Loucy (cell line): ENCODE data around the gene STK35.

Experiments
- EZH2phosphoT487 ChIP-seq: fragments of 200-600 bp; IDR thresholded peaks from 2 replicates; pipeline ENCODE4 v1.6.1; 2018; ENCODE audit warnings: antibody characterized with exemption, mild to moderate bottlenecking, moderate library complexity, borderline replicate concordance
- TF ChIP-seq, protein P1 (sequence below): fragments of 200-600 bp; sonication (generic); conservative IDR thresholded peaks from 2 replicates; pipeline ENCODE4 v1.5.1; 2014; ENCODE audit warnings: mild to moderate bottlenecking, antibody characterized with exemption, low read length

DNA sequence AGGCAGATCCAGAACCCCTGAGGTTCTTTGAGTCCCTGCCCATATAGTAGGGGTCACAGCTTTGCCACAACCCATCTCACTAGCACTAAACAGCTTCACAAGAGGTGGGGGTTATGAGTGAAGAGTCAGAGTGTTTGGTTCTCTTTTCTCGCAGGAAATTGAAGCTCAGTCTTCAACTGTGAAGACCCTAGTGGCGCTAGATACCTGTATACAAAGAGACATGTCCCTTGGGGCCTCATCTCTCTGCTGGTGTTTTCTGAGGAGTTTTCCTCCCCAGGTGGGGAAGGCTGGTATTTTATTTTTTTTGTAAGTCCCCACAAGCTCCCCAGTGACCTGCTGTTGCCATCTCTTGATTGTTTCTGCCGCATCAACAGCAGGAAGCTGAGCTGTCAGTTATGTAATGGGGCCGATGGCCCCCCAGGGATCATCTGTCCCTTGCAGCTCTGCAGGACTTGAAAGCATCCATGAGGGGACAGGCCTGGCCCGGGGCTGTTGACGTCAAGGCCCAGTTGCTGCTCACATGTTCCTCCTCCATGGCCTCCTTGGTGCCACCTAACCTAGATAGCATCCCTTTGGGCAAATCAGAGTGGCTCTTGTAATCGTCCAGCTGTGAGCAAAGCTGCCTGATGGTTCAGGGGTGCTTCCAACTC is 23.1 kb downstream of the STK35 start:
- TF ChIP-seq EZH2phosphoT487: no peak
- TF ChIP-seq, protein P1, sequence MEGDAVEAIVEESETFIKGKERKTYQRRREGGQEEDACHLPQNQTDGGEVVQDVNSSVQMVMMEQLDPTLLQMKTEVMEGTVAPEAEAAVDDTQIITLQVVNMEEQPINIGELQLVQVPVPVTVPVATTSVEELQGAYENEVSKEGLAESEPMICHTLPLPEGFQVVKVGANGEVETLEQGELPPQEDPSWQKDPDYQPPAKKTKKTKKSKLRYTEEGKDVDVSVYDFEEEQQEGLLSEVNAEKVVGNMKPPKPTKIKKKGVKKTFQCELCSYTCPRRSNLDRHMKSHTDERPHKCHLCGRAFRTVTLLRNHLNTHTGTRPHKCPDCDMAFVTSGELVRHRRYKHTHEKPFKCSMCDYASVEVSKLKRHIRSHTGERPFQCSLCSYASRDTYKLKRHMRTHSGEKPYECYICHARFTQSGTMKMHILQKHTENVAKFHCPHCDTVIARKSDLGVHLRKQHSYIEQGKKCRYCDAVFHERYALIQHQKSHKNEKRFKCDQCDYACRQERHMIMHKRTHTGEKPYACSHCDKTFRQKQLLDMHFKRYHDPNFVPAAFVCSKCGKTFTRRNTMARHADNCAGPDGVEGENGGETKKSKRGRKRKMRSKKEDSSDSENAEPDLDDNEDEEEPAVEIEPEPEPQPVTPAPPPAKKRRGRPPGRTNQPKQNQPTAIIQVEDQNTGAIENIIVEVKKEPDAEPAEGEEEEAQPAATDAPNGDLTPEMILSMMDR: no peak
